HepG2 (cell line): ENCODE measurements around the gene DOK1. TPM values are rescaled to one million over a fixed set of nuclear protein-coding genes. Genes with fewer than 3 reads are reported as not detected.

Experiments used
- DR1 ChIP-seq: sonication (generic); formaldehyde crosslinking; IDR thresholded peaks from 2 replicates; pipeline ENCODE4 v1.8.0; 2021; ENCODE audit warnings: mild to moderate bottlenecking, missing genetic modification reagents, inconsistent platforms
- KIAA2018 ChIP-seq: sonication (generic); formaldehyde crosslinking; IDR thresholded peaks from 2 replicates; pipeline ENCODE4 v1.5.0; 2020; ENCODE audit warnings: mild to moderate bottlenecking, missing genetic modification reagents, borderline replicate concordance
- NFYC ChIP-seq: IDR thresholded peaks from 2 replicates; pipeline ENCODE4 v1.6.1; 2016; ENCODE audit warnings: missing genetic modification reagents, missing compliant biosample characterization
- PBX2 ChIP-seq: IDR thresholded peaks from 2 replicates; pipeline ENCODE4 v1.6.1; 2016; ENCODE audit warnings: control low read depth
- POGK ChIP-seq: sonication (generic); formaldehyde crosslinking; conservative IDR thresholded peaks from 2 replicates; pipeline ENCODE4 v1.8.0; 2022; ENCODE audit warnings: mild to moderate bottlenecking, moderate library complexity, missing genetic modification reagents
- SRSF1 ChIP-seq: fragments of 200-400 bp; formaldehyde crosslinking; optimal IDR thresholded peaks from 2 replicates; pipeline ENCODE3; 2017; ENCODE audit warnings: mild to moderate bottlenecking, low read depth, low read length, moderate library complexity
- ZMYM2 ChIP-seq: sonication (generic); formaldehyde crosslinking; IDR thresholded peaks from 2 replicates; pipeline ENCODE4 v1.8.0; 2022; ENCODE audit warnings: mild to moderate bottlenecking, missing genetic modification reagents
- ZNF230 ChIP-seq: sonication (generic); formaldehyde crosslinking; IDR thresholded peaks from 2 replicates; pipeline ENCODE4 v1.4.0; 2020; ENCODE audit warnings: mild to moderate bottlenecking, missing genetic modification reagents
- ZNF24 ChIP-seq: fragments of 450-650 bp; IDR thresholded peaks from 2 replicates; pipeline ENCODE4 v1.6.1; 2017; ENCODE audit warnings: antibody characterized with exemption, mild to moderate bottlenecking
- ZNF30 ChIP-seq: sonication (generic); formaldehyde crosslinking; IDR thresholded peaks from 2 replicates; pipeline ENCODE4 v1.5.0; 2020; ENCODE audit warnings: mild to moderate bottlenecking, missing genetic modification reagents
- ZNF556 ChIP-seq: sonication (generic); formaldehyde crosslinking; IDR thresholded peaks from 2 replicates; pipeline ENCODE4 v1.4.0; 2020; ENCODE audit warnings: mild to moderate bottlenecking, missing genetic modification reagents, borderline replicate concordance
- ZNF580 ChIP-seq: IDR thresholded peaks from 2 replicates; pipeline ENCODE4 v1.6.1; 2016; ENCODE audit warnings: low read depth, borderline replicate concordance
- ZNF598 ChIP-seq: sonication (generic); formaldehyde crosslinking; IDR thresholded peaks from 2 replicates; pipeline ENCODE4 v1.5.1; 2020; ENCODE audit warnings: mild to moderate bottlenecking, missing genetic modification reagents, borderline replicate concordance
- ZNF607 ChIP-seq: sonication (generic); formaldehyde crosslinking; IDR thresholded peaks from 2 replicates; pipeline ENCODE4 v1.5.1; 2020; ENCODE audit warnings: missing genetic modification reagents, mild to moderate bottlenecking, borderline replicate concordance
- ZSCAN30 ChIP-seq: sonication (generic); formaldehyde crosslinking; IDR thresholded peaks from 2 replicates; pipeline ENCODE4 v1.5.0; 2020; ENCODE audit warnings: mild to moderate bottlenecking, missing genetic modification reagents
- polyA plus RNA-seq, 8 experiments: library from polyadenylated mRNA; depleted of rRNA in 3 of 8; stranded (reverse) in 7 of 8; unstranded in 1 of 8; fragments of >200 nt; fragmentation: Illumina TruSeq in 4 of 8; extraction: Trizol in 4 of 8; gene quantifications; 2 replicates each; pipeline versions ENCODE4 v1.2.1 to v1.2.3, GENCODE V29; 2011 to 2016; ENCODE audit warnings: low read depth in 4 of 8, missing spikeins in 1 of 8, mixed read lengths in 1 of 8; ENCODE audit not compliant: insufficient read depth in 1 of 8
- total RNA-seq, 5 experiments: library from RNA; depleted of rRNA; stranded (reverse); fragments of >200 nt; fragmentation: Illumina TruSeq; extraction: Trizol; gene quantifications; 2 replicates each; pipeline ENCODE4 v1.2.3, GENCODE V29; 2016; ENCODE audit warnings: low read depth in 1 of 5
- TF ChIP-seq, protein P1 (sequence below): sonication (generic); formaldehyde crosslinking; IDR thresholded peaks from 2 replicates; pipeline ENCODE4 v1.4.0; 2020; ENCODE audit warnings: mild to moderate bottlenecking, missing genetic modification reagents

DOK1 gene
- total and polyA plus RNA-seq, 2 of the 13 experiments (the other 11 are each of a cell fraction or from before 2014, with no cell fraction given), result 0.53 to 0.74 TPM

DNA sequence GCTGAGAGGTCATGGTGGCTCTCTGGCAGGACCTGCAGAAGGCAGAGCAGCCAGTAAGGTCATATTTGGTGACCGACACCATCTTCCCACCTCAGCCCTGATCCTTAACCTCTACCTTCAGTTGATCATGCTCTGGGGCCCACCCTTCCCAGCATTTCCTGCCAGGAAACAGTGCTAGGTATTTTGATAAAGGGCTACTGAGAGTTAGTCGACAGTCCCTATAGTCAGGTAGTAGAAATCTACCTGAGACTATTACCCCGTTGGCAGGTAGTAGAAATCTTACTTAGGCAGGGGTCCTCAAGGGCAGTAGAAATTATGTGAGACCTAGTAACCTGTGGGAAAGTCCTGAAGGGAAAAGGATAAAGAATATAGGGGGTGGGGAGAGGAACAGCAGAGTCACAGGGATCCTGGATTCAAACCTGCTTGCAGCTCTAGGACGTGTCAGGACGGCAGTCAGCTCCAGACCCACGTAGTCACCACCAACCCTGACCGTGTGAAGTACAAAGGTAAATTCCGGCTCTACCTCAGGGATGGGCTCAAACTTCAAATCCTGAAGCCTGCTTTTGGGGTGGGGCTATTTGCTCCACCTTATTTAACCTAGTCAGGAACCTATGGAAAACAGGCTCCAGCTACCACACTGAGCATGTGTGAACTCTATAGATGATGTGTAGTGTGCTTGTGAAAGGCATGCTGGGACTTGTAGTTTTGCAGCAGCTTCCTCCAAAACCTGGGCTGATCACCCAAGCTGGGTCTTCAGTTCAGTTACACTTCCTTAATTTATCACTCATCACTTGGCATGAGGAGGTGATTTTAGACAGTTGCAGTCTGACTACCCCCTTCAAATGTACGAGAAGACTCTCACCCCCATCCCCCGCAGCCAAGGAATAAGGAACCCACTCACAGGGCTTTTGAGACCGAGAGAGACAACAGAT is 28.5 kb upstream of the DOK1 start, which contains the start of gene DQX1 (continued):
- TF ChIP-seq ZNF607 (0 out of 2 replicates have a peak, but pooled peaks have one; percentile 33), PBX2 (no peak), ZNF580 (CRISPR knock-in tag) (no peak; the same call in 1 of the 2 replicates), KIAA2018 (no peak), ZSCAN30 (CRISPR knock-in tag) (no peak), DR1 (CRISPR knock-in tag) (peak; percentile 37; the same call in 1 of the 2 replicates), ZNF230 (peak; percentile 78; the same call in 1 of the 2 replicates), ZNF30 (no peak), ZMYM2 (no peak), ZNF598 (peak; percentile 73), NFYC (CRISPR knock-in tag) (peak; percentile 62), SRSF1 (no peak), POGK (CRISPR knock-in tag) (0 out of 2 replicates have a peak, but pooled peaks have one; percentile 33), ZNF24 (no peak), ZNF556 (CRISPR knock-in tag) (no peak)
- TF ChIP-seq, protein P1, sequence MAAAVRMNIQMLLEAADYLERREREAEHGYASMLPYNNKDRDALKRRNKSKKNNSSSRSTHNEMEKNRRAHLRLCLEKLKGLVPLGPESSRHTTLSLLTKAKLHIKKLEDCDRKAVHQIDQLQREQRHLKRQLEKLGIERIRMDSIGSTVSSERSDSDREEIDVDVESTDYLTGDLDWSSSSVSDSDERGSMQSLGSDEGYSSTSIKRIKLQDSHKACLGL, result no peak; the same call in 1 of the 2 replicates
